Stimulated activated CD4-positive, alpha-beta T cell treated with anti-CD3 and anti-CD28 coated beads, Interleukin-15, amount 100 ng/mL, for 48 hours (primary cell): ENCODE measurements around the gene RREB1.
"Not testable (repeated sequence)": the region's sequence is repeated elsewhere in the genome, so short reads cannot be mapped to it uniquely, and the experiment has no call there.

ENCODE experiments used
- DNase-seq, 2 donors: peaks; one replicate each; pipeline ENCODE4 v3.0.0-alpha.2; 2020; ENCODE audit warnings: low read depth in 2 of 2

Gene RREB1

DNA sequence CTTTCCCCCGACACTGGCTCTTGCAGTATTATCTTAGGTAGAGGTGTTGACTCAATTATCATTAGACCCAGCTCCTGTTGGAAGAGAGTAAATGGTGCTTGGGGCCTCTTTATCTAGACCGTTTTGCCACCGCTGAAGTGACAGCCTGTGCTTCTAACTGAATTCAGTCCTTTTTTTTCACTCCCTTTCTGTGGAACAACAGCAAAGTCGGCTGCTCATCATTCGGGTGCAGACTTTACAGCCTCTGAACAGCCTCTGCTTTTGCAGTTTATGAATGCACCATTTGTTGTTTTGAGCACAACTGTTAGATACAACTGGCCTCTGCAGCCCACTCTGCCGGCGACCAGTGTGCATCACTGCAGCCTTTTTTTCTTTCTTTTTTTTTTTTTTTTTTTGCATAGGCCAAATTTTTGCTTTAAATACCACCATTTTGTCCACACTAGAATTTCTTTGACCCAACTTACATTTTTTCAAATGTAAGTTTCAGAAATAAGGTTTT lies 35.8 kb downstream of the RREB1 start:
- no peak for DNase-seq

DNA sequence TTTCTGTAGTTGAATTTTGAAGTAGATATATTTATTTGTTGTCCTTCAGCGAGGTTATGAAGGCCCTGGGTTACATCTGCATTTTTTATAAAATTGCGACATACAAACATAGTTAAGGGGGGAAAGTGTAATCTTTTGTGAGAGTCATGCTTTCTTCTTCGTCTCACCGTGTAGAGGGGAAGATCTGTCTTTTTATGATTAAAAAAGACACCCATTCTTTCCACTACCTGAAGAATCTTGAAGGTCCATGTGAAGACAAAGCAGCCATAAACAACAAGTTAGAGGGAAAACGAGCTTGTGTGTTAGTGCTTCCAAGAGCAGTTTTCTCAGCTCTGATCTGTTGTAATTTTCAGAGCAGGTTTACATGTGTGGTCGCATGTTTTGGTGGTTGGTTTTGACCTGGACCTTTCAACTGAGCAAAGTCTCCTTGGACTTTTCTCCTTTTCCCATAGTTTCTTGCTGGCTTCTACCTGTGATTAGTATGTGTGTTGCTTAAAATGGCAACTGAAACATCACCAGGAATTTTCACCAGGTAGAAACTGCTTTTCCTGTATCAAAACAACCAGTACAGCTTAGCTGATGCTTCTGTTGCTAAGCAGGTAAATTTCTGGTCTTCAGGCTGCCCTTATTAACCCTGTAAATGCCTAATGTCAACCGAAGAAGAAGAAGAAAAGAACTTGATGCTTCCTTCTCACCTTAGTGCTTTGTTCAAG lies 37.3 kb downstream of the RREB1 start:
- no peak for DNase-seq

DNA sequence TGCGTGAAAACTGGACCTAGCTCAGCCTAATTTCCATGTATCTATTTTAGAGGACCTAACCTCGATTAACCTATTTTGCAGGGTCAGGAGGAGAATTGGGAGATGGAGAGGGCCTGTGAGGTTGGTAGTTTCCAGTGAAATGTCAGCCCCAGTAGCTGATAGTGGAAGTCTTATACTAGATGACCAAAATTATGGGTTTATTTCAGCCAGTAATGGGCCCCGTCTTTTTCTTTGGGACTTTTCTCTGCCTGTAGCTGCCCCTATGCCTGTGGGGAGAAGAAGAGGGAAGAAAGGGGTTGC lies 37.8 kb downstream of the RREB1 start:
- no peak for DNase-seq

DNA sequence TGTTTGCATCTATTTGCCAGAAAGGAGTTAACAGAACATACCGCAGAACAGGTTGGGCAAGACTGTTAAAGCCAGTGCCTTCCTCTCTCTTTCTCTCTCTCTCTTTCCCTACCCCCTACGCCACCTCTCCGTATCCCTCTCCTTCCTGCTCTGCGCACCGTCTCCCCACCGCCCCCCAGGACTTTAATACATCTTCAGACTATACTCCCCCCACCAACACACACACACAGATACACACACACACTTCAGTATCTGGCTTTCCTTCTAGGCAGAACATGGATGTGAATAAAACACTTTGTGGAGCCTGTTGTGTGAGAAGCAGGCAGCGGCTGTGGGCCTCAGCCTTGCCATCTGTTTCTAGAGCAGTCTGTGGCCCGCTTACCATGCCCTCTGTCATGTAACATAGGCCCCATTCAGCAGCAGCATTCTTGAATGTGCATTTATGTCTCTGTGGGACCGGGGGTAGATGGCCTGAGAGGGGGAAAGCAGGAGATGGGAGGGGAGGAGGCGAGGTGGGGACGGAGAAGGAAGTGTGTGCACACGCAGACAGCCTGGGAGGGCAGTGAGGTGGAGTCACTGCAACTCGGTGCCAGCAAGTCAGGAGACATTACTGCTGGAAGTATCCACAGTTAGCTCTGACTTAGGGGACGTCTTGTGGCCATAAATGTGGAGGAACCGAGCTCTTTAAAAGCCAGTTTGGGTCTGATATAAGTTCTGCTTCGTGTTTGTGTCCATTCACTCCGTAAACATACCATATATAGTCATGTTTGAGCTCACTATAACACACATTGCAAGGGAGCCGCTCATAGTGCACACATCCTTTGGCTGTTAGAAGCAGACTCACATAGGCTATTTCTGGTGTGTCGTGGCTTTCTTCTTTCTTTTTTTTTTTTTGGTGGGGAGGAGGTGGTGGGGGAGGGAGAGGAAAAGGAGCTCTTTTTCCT lies 38.4 kb downstream of the RREB1 start:
- DNase-seq: no peak

DNA sequence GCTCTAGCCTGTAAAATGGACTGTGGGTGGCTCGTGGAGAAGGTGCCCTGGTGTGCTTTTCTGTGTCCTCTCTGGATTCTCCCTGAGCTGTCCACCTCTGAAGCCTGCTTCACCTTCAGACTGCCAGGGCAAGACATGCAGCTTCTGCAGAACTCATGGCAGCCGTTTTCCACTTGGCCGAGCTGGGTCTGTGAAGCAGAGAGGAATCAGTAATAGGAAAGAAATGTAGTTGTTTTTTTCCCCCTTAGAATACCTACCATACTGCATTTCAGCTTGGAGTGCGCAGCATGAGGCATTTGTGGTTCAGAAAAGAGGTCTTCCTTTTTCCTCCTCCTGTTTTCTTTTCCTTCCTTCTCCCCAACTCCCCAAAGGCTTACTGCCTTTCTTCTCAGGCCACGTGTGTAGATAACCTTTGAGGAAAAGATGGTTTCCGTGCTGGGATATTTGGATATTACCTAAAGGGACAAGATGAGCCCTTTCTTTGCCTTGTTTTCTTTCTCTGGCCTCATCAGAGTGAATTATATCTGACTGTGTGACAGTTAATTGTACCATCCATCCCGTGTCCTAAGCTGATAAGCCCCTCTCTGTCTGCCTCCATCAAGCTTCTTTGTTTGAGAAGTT lies 39.4 kb downstream of the RREB1 start:
- no peak for DNase-seq

DNA sequence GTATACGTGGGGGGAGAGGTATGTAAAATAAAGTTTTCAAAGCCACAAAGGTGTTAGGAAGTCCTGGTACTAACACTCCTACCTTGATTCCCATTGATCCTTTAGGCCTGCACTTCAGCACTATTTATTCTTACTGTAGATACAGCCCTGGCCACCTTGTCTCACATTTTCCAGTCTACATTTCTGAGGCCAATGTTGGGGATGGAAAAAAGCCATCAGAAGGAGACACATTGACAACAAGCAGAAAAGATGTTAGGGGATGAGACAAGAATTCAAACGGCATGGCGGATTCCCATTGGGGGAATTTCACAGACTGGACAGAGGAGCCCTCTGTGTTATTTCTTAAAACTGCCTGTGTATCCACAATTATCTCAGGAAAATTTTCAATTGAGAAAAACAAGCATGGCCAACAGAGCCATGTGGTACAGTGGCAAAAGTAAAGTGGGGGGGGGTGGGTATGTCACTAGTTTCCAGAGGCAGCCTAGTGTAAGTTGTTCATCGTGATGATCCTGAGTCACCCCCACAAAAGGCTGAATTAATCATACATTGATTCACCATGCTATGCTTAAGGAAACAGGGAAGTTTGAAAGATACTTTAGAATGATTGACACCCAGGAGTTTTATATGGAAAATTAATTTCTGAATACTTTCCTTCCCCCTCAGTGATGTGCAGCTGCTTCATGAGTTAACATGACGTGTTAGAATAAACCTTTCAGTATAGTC lies 40.5 kb downstream of the RREB1 start:
- DNase-seq: no peak

DNA sequence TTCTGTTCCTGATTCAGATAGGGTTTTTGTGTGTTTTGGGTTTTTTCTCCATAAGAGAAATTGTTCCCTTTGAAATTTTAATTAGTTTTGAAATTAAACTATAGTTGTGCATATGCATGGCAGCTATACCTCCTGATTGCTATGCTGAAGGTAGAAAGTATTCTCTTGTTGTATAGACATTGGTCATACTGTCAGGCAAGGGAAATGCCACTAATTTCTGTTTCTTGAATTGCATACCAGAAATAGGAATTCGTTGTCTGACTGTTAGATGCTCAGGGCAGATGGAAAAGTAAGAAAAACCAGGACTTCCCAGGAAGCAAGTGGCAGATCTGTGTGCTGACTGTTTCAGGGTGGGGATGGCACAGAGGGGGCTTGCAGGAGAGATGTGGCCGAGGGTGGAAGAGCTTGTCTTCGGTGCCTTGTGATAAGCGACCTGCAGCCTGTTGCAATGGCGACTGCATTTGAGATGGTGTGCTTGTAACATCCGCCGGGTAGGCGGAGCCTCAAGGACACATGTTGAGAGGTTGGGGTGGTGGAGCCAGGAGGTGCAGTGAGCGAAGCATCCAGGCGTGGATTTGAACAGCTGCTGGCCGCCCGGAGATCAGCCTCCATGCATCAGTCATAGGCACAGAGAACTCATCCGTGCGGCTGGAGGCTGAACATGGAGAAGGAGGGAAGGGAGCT lies 42.8 kb downstream of the RREB1 start:
- DNase-seq: no peak

DNA sequence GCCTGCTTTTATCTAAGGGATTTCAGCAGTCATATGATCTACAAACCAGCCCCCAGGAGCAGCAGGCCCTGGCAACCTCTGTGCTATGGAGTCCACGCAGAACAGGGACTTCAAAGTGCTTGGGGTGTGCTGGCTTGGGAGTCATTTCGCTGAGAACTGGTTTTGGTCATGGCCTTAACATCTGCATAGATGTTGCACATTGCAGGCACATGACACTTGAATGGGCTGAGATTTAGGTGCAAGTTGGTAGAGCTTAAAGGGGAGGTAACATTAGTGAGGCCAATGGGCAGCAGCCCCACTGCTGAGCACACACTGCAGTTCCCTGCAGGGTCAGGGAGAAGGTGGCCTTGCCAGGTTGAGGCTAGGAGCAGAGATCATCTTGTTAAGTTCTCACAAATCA lies 43.6 kb downstream of the RREB1 start:
- no peak for DNase-seq

DNA sequence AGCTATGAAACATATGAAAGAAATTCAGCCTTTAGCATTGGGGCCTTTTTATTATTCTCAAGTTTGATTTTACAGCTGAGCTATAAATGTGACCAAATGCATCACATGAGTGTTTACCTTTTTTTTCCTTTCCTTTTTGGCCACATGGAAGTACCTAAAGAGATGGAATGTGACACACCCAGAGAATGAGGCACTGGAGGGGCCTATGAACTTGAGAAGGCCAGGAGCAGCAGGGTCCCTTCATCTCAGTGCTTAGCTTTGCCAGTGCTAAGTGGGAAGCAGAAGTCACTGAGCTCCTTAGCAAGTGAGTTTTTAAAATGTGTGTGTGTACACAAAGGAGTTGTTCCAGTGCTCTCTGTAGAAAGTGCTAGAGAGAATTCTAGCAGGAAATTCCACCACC lies 44.7 kb downstream of the RREB1 start:
- no peak for DNase-seq

DNA sequence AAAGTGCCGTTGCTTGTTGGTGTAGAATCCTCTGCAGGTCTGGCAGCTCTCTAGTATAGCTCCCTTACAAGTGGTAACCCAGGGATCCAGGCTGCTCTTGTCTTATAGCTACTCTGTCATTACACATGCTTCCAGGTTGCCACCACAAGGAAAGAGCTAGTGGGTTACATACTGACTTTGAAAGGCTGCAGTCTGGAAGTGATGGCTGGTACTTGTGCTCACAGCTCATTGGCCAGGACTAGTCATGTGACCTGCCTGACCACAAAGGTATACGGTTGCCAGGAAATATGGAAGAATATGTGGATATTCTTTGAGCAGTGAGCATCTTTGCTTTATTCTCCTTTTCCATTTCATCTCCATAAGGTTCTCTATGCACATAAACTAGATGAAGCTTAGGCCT lies 46.0 kb downstream of the RREB1 start:
- no peak for DNase-seq

DNA sequence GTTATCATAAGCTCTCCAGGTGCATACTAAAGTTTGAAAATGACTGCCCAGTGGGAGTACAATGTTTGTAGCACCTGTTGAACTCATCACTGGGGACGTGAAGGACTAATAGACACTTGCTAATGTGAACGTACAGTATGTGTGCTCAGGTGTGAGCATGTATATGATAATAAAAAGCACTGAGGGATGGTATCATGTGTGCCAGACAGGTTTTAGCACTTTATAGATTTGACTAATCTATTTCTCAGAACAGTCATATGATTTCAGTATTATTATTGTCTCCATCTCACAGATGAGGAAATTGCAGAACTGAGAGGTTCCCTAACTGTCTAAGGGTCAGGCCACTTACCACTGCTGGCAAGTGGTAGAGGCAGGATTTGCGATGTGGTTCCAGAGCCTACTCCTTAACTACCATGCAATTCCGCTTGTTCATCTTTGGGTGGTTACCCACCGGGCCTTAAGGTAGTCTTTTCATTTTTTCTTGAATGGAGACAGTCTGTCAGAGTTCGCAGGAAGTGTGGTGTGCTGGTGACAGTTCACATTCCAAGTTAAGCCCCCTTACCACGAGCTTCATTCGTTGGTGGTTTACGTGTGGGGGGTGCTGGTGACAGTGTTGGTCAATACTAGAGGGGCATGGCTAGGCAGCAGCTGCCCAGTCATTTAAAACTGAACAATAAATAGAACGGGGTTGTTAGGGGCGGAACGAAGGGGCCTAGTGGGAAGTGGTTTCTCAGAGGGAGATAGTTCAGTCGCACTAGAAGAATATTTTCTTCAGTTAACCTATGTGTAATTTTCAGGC lies 46.8 kb downstream of the RREB1 start:
- DNase-seq: no peak

DNA sequence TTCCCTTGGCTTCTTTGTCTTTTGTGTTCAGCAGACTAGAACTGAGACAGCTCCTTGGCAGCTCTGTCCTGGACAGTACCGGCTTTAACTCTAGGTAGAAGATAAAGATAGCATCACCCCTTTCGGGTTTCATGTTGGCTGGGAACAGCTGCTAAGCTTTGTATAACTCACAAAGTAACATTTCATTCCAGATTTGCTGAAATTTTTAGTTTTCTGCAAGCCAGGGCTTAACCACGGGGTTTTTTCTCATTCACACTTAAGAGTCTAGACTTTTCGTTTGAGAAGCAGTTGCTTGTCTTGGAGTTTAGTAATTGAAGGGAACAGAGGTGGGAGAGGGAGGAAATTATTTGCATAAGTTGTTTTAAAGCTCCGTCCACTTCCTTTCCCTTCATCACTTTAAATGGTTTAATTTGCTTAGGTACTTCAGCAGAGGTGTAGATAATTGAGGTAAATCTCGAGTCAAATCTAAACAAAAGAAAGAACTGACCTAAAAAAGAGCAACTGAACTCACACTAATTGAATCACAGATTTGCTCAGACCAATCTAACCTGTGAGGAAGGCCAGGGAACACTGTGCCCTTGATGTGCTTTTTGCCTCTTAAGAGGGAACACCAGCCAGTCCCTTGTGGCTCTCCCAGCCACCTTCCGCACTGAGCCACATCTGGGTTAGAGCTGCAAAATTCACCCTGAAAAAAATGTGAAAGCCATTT lies 48.3 kb downstream of the RREB1 start:
- no peak for DNase-seq

DNA sequence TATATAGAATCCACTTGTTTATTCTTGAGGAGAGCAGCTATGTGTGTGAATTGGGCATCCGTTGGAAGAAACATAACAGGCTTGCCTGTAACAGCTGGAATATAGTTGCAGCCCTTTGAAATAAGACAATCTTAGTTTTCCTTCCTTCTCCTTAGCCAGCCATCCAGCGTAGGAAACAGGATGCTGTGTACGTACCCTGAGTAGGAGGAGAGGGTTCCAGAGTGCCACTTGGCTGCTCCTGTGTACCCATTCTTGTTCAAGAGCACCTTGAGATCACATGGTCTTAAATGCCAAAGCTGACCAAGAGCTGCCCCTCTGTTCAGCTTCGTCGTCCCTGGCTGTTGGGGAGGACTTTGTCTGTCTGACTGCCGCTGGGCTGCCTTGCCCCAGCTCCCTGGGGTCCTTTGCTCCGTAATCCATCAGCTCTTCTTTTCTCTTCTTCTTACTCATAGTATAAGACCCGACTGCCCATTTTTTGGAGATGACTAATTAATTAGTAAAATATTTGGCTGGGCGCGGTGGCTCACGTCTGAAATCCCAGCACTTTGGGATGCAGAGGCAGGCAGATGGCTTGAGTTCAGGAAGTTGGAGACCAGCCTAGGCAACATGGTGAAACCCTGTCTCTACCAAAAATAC lies 49.0 kb downstream of the RREB1 start:
- no peak for DNase-seq

DNA sequence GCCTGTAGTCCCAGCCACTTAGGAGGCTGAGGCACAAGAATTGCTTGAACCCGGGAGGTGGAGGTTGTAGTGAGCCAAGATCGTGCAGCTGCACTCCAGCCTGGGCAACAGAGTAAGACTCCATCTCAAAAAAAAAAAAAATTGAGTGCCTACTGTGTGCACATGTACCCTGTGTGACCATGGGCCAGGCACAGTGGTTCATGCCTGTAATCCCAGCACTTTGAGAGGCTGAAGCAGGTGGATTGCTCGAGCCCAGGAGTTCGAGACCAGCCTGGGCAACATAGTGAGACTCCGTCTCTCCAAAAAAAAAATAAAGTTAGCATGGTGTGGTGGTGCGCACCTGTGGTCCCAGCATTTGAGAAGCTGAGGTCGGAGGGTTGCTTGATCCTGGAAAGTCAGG lies 49.5 kb downstream of the RREB1 start:
- not testable (repeated sequence) for DNase-seq

DNA sequence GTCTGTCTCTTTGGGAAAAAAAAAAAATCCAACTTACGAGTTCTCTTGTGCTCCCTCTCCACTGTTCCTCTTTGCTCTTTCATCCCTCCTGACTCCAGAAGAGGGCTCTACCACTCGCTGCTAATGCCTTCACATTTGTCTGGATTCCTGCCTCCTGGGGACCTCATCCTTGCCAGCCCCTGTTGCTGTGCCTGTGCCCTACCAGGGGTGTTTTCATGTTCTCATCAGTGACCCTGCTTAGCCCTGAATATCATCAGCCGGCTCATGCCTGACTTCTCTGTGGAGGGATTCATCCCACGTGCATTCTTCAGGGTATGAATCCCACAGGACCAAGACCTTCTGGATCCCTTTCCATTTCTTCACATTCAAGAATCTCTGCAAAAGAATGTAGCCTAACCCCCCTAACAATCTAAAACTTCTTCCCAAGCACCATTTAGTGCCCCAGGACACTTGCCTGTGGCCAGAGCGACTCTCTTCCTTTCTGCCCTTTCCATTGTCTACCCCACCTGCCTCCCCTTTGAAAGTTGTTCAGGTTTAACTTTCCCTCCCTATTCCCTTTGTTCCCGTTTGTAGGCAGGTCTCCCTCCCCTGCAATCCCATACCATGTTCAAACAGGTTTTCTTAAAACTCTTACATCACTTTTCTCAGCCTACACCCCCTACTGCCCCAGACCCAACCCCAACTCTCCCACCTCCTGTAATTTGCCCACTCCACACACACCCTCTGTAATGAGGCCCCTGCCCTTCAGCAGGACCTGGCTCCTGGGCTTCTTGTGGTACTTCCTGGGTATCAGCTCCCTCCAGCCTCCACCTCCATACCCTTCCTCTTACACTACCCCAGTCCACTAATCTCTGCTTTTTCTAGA lies 50.2 kb downstream of the RREB1 start:
- DNase-seq: no peak

DNA sequence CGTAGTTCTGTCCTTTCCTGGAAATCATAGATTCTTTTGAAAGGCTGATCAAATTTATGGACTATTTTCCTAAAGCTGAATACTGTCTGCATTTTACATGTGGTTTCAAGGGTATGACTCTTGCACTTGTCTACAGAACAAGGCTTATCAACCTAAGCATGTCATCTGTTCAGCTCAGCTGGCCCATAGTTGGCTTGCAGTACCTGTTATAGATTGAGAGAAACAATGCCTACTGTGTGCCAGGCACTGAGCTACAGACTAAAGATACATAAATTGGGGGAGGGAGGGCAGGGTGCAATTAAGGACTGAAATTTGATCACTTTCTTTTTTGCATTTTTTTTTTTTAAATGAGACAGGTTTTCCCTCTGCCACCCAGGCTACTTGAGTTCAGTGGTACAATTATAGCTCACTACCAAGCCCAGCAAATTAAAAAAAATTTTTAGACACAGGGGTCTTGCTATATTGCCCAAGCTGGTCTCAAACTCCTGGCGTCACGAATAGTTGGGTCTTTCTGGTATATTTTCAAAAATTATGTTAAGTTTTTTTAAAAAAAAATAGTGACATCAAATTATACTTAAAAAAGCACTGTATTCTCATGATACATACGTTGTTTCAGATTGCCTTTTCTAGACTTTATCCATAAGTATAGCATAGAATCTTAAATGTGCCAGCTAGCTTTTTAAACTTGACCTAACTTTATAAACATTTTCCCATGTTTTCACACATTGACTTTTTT lies 52.2 kb downstream of the RREB1 start:
- no peak for DNase-seq

DNA sequence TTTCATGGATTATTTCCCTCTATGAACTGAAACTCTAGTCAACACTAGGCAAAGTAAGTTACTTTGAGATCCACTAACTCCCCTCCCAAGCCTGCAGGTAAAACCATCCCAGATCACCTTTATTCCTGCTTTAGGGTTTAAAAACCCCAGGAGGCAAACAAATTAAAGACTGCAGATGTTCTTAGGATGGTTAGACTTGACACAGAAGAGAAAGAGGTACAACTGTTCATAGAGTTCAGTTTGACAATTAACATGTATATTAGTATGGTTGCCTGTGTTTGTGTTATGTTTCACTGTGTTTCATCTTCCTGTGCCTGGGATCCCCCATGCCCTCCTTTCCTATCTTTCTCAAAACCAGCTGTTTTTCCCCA lies 53.5 kb downstream of the RREB1 start:
- no peak for DNase-seq

DNA sequence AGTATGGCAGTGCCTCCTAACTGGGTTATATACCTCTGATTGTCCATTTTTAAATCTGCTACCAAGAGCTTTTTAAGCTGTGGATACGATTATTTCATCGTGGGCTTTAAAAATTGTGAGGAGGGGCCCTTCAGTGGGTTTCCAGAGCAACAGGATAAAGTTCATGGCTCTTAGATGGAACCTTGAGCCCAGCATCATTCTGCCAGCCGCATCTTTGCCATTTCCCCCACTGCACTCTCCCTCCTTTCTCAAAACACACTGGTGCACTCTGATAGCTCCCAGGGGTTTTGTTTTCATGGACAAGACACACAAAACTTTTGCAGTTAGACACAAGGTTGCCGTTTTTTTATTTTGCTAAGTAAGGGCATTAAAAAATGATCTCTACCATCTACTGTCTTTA lies 54.1 kb downstream of the RREB1 start:
- DNase-seq: no peak
